ENCODE data around the gene BNC2. TPM values are rescaled to one million over a fixed set of nuclear protein-coding genes. Genes with fewer than 3 reads are reported as not detected.

Gene BNC2
- total RNA-seq, 2 experiments from 2014 or later, result not detected

GRCh38 chr9:16377311-16377710 is 493.2 kb downstream of the BNC2 start:
- Histone ChIP-seq H3K79me2 (ENCODE audit: insufficient read depth, low read depth, low read length) (no peaks in the 10 kb centered on the region), H3K27ac (ENCODE audit: low read depth, low read length, poor library complexity, severe bottlenecking) (no peak overlapping the region), H2AFZ (ENCODE audit: low read length) (no peak overlapping the region), H3K4me1 (ENCODE audit: insufficient read depth, low read length, poor library complexity, severe bottlenecking) (no peaks in the 10 kb centered on the region), H3K36me3 (ENCODE audit: insufficient read depth, low read length) (no peaks in the 10 kb centered on the region), H4K20me1 (ENCODE audit: insufficient read depth, low read length) (no peaks in the 10 kb centered on the region), H3K4me3 (ENCODE audit: low read depth, low read length, poor library complexity, severe bottlenecking) (no peak overlapping the region), H3K9me3 (ENCODE audit: low read length) (no peaks in the 10 kb centered on the region), H3K4me2 (ENCODE audit: low read length) (no peak overlapping the region), H3K9me2 (ENCODE audit: insufficient read depth, low read length) (no peaks in the 10 kb centered on the region)
- no peak for TF ChIP-seq CTCF (conservative IDR thresholded peaks at IDR 0.05; ENCODE audit: low read length)
- TF ChIP-seq EZH2phosphoT487 (IDR thresholded peaks at IDR 0.05; ENCODE audit: borderline replicate concordance, low read depth, low read length), result no peak
- intact Hi-C loops (cut with micrococcal nuclease; ENCODE audit: unreplicated experiment), result no loop called here
- DNase-seq (ENCODE audit: low spot score), result no peak
- ChIA-PET CTCF (ENCODE audit: unreplicated experiment) (no interaction called here), POLR2A (no interaction called here)
- no TSS peak for BruUV-seq (replicated peaks)

- DNase-seq (ENCODE audit: low spot score), result no peak
- no TSS peak for BruUV-seq (replicated peaks)
- Histone ChIP-seq H3K79me2 (ENCODE audit: insufficient read depth, low read depth, low read length) (no peaks in the 10 kb centered on the region), H2AFZ (ENCODE audit: low read length) (no peak overlapping the region), H3K4me2 (ENCODE audit: low read length) (no peak overlapping the region), H3K27ac (ENCODE audit: low read depth, low read length, poor library complexity, severe bottlenecking) (no peak overlapping the region), H3K9me2 (ENCODE audit: insufficient read depth, low read length) (no peaks in the 10 kb centered on the region), H4K20me1 (ENCODE audit: insufficient read depth, low read length) (no peaks in the 10 kb centered on the region), H3K36me3 (ENCODE audit: insufficient read depth, low read length) (no peaks in the 10 kb centered on the region), H3K4me3 (ENCODE audit: low read depth, low read length, poor library complexity, severe bottlenecking) (no peak overlapping the region), H3K4me1 (ENCODE audit: insufficient read depth, low read length, poor library complexity, severe bottlenecking) (no peaks in the 10 kb centered on the region), H3K9me3 (ENCODE audit: low read length) (no peaks in the 10 kb centered on the region)
- ChIA-PET CTCF (ENCODE audit: unreplicated experiment) (no interaction called here), POLR2A (no interaction called here)
- intact Hi-C loops (cut with micrococcal nuclease; ENCODE audit: unreplicated experiment), result no loop called here
- TF ChIP-seq CTCF (conservative IDR thresholded peaks at IDR 0.05; ENCODE audit: low read length) (no peak), EZH2phosphoT487 (IDR thresholded peaks at IDR 0.05; ENCODE audit: borderline replicate concordance, low read depth, low read length) (no peak)
Measured at GRCh38 chr9:16371306-16371705, 499.2 kb downstream of the BNC2 start.

GRCh38 chr9:16370647-16371046 is 499.8 kb downstream of the BNC2 start:
- H3K4me2 ChIP-seq (ENCODE audit: low read length), result no peak overlapping the region
- H3K4me1 ChIP-seq (ENCODE audit: insufficient read depth, low read length, poor library complexity, severe bottlenecking), result no peaks in the 10 kb centered on the region
- H3K9me3 ChIP-seq (ENCODE audit: low read length), result no peaks in the 10 kb centered on the region
- BruUV-seq (replicated peaks), result no TSS peak
- ChIA-PET POLR2A (interaction anchor here (0.7 kb wide), 1 partner anchor 150 kb away, joined by 3 read pairs; no protein-coding TSS in a partner anchor), CTCF (ENCODE audit: unreplicated experiment) (no interaction called here)
- intact Hi-C loops (cut with micrococcal nuclease; ENCODE audit: unreplicated experiment), result no loop called here
- no peaks in the 10 kb centered on the region for H4K20me1 ChIP-seq (ENCODE audit: insufficient read depth, low read length)
- H3K9me2 ChIP-seq (ENCODE audit: insufficient read depth, low read length), result no peaks in the 10 kb centered on the region
- H3K79me2 ChIP-seq (ENCODE audit: insufficient read depth, low read depth, low read length), result no peaks in the 10 kb centered on the region
- no peak overlapping the region for H2AFZ ChIP-seq (ENCODE audit: low read length)
- H3K36me3 ChIP-seq (ENCODE audit: insufficient read depth, low read length), result no peaks in the 10 kb centered on the region
- no peak for DNase-seq (ENCODE audit: low spot score)
- H3K4me3 ChIP-seq (ENCODE audit: low read depth, low read length, poor library complexity, severe bottlenecking), result no peak overlapping the region
- H3K27ac ChIP-seq (ENCODE audit: low read depth, low read length, poor library complexity, severe bottlenecking), result no peak overlapping the region
- TF ChIP-seq EZH2phosphoT487 (IDR thresholded peaks at IDR 0.05; ENCODE audit: borderline replicate concordance, low read depth, low read length), result no peak
- TF ChIP-seq CTCF (conservative IDR thresholded peaks at IDR 0.05; ENCODE audit: low read length), result no peak

All from OCI-LY7 (cell line).